HL-60 (cell line): ENCODE measurements around the gene PATE1.

Experiments
- POLR2AphosphoS5 ChIP-seq: IDR thresholded peaks from 2 replicates; pipeline ENCODE4 v1.6.1; 2012; ENCODE audit warnings: low read depth
- REST ChIP-seq: IDR thresholded peaks from 2 replicates; pipeline ENCODE4 v1.6.1; 2012; ENCODE audit warnings: low read depth; ENCODE audit not compliant: insufficient replicate concordance
- SPI1 ChIP-seq: IDR thresholded peaks from 2 replicates; pipeline ENCODE4 v1.6.1; 2012; ENCODE audit warnings: low read depth, mild to moderate bottlenecking, borderline replicate concordance
- TF ChIP-seq, protein P1 (sequence below): IDR thresholded peaks from one replicate; pipeline ENCODE4 v1.5.1; 2011; ENCODE audit warnings: low read length, control low read depth, inconsistent platforms; ENCODE audit not compliant: insufficient read depth

DNA sequence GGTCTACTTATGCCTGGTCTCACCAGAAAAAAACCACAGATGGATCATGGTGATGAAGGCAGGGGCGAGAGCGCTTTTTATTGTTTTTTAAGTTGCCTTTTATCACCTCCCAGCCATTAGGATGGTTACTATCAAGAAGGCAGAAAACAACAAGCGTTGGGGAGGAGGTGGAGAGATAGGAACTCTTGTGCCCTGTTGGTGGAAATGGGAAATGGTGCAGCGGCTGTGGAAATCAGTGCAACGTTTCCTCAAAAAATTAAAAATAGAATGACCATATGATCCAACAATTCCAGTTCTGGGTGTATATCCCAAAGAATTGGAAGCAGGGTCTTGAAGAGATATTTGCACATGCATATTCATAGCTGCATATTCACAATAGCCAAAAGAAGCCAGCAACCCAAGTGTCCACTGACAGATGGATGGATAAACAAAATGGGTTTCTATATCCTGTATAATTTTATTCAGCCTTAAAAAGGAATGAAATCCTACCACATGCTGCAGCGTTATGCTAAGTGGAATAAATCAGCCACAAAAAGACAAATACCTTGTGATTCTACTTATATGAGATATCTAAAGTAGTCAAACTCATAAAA is 45.0 kb upstream of the PATE1 start:
- TF ChIP-seq, protein P1, sequence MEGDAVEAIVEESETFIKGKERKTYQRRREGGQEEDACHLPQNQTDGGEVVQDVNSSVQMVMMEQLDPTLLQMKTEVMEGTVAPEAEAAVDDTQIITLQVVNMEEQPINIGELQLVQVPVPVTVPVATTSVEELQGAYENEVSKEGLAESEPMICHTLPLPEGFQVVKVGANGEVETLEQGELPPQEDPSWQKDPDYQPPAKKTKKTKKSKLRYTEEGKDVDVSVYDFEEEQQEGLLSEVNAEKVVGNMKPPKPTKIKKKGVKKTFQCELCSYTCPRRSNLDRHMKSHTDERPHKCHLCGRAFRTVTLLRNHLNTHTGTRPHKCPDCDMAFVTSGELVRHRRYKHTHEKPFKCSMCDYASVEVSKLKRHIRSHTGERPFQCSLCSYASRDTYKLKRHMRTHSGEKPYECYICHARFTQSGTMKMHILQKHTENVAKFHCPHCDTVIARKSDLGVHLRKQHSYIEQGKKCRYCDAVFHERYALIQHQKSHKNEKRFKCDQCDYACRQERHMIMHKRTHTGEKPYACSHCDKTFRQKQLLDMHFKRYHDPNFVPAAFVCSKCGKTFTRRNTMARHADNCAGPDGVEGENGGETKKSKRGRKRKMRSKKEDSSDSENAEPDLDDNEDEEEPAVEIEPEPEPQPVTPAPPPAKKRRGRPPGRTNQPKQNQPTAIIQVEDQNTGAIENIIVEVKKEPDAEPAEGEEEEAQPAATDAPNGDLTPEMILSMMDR: no peak
- TF ChIP-seq POLR2AphosphoS5 (no peak), SPI1 (no peak), REST (no peak)
